Middle frontal gyrus (tissue), 1 donor: ENCODE results near the gene P3H1.
"Not testable (repeated sequence)": the region's sequence is repeated elsewhere in the genome, so short reads cannot be mapped to it uniquely, and the experiment has no call there.

ENCODE experiments used
- DNase-seq: peaks from one replicate; pipeline ENCODE4 v3.0.0-alpha.2; 2015; ENCODE audit warnings: low spot score; ENCODE audit errors: extremely low spot score

The P3H1 gene

GRCh38 chr1:42769811-42770210 lies 3.0 kb upstream of the P3H1 start:
- no peak for DNase-seq

GRCh38 chr1:42768172-42768571 lies 1.3 kb upstream of the P3H1 start:
- DNase-seq, result no peak

- DNase-seq, result no peak
Measured at GRCh38 chr1:42767510-42768000, 727 bp upstream of the P3H1 start.

DNA sequence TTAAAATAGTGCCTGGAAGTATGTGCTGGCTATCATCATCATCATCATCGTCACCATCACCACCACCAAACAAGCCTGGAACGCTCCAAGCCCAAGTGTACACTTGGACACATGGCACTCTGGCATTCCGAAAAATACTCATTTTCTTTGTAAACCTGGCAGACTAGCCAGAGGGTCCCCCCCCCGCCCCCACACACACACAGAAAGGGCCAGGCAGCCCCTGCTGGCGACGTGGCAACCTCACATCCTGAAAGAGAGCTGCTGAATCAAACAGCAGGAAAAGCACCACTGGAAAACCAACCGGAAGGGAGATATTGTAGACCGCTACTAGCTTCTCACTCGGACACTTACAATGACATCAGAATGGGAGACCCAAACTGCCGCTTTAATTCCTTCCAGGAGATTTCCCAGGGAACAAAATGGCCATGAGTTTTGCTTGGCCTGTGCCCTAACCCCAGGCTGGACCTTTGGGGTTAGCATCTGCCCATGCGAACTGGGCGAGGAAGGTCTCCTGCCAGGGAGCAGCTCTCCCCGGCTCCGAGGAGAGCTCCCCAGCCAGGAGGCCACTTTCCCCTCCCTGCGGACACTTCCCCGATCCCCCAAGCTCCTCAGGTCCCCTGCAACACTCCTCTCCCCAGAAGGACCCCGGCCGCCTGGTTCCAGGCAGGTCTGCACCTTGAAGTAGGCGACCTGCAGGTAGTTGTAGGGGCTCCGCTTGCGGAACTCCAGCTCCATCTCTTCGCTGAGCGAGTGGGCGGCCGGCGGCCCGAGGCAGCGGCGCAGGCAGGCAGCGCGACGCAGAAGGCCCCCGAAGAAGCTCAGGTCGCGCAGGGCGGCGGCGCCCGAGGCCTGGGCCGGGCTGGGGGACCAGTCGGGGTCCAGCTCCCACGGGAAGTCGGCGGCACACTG lies 742 bp downstream of the P3H1 start:
- DNase-seq, result no peak

DNA sequence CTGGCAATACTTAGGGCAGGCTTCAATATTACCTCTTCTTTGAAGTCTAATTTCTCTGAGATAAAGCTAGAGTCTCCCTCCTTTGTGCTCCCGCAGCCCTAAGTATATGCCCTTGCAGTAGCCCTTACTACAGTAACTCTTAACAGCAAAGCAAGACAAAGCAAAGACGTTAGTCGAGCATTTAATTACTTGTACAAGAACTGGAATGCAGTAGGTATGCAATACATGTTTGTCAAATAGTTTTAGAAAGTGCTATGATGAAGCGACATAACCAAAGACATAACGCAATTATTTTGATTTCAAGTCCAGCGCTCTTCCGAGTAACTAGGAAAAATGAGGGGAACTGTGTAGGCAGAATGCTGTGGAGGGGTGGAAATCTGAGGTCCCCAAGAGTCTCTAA lies 1.6 kb downstream of the P3H1 start:
- DNase-seq, result no peak

DNA sequence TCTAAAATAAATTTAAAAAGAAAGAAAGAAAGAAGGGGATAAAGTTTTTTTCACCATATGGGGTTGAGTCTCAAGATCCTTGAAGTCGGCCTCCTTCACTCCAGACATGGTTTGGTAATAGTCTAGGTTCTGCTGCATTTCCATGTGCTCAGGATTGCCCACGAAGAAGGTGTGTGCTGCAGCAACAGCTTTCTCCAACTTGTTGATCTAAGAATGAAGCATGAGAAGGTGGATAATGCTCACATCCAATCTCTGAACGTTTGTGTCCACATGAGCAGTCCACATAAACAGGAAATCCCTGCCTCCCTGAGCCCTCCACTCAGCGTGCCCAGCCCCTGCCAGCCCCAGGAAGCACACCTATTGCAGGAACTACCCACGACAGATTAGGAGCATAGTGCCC lies 4.6 kb downstream of the P3H1 start:
- DNase-seq, result no peak

- DNase-seq, result no peak
Measured at GRCh38 chr1:42761567-42761966, 5.3 kb downstream of the P3H1 start.

- no peak for DNase-seq
Measured at GRCh38 chr1:42759114-42759513, 7.7 kb downstream of the P3H1 start.

- DNase-seq, result no peak
Measured at GRCh38 chr1:42758641-42759040, 8.2 kb downstream of the P3H1 start.

- DNase-seq, result no peak
Measured at GRCh38 chr1:42757892-42758275, 8.9 kb downstream of the P3H1 start.

DNA sequence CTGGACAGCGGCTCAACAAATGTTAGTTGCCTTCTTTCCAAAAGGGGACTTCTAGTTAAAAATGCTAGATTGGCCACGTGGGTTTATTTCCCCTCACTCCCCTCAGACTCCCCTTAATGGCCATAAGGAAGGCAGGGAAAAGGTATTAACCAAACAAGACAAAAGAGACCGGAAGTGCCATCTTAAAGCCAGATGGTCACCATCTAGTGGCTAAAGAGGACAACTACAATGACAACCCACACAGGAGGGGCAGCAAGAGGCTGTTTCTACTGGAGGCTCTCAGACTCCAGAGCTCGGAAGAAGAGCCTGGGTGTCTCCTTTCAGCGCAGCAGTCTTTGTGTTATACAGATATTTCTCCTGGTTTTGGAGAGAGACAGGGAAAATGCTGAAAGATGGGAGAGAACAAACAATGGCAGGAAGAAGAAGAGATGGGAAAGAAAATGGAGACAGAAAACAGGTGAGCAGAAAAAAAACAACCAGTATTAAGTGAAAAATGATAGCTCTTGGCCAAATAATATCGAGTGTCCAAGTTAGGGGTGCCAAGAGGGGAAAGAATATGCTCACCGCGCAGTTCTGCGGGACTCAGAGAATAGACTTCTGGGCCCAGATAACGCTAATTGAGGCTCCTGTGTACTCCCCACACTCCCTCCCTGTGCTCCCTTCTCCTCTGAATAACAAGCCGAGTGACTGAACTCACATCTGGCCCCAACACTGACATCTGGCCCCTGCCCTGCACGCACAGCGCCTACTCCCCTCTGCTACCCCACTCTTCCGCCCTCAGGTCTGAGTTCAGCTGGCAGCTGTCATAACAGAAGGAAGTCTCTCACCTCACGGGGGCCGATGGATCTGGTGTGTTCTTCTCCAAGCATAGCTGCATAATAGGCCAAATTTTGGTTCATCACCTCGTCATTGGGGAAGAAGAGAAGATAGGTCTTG lies 9.6 kb downstream of the P3H1 start:
- DNase-seq, result no peak

- DNase-seq, result no peak
Measured at GRCh38 chr1:42753070-42753469, 13.8 kb downstream of the P3H1 start.

DNA sequence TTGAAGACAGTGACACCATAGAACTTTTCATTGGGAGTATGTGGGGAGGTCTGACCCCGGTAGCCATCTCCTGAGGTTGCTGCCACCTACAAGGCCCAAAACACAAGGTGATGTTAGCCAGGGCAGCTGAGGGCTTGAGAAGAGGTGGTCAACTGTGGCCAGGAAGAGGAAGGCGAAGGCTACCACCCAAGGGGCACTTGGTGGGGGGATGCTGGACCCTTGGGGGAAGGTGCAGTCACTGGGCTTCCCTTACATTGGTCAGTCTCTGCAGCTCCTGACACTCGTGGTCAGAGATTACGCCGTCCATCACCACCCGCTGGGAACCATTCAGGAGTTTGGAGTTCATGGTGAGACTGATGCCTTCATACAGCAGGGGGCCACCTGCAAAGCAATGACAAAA lies 14.5 kb downstream of the P3H1 start:
- DNase-seq, result no peak

DNA sequence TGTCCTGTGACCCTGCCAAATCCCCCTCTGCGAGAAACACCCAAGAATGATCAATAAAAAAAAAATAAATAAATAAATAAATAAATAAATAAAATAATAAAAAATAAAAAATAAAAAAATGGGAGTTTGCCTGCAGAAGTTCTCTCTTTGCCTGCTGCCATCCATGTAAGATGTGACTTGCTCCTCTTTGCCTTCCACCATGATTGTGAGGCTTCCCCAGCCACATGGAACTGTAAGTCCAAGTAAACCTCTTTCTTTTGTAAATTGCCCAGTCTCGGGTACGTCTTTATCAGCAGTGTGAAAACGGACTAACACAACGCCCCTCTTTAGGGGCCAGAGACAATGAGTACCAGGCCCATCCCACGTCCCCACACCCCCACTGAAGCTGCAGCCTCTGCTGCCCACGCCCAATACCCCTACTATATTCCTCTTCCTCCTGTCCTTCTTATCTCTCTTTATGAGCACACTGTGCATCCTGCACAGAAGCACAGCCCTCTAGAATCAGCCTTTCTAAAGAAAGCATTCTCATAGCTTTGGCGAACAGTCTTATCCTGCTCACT lies 15.2 kb downstream of the P3H1 start:
- DNase-seq, result not testable (repeated sequence)

GRCh38 chr1:42750041-42750440 lies 16.8 kb downstream of the P3H1 start:
- DNase-seq, result no peak

GRCh38 chr1:42748461-42749410 lies 18.1 kb downstream of the P3H1 start:
- no peak for DNase-seq

- DNase-seq, result no peak
Measured at GRCh38 chr1:42748021-42748420, 18.8 kb downstream of the P3H1 start.

DNA sequence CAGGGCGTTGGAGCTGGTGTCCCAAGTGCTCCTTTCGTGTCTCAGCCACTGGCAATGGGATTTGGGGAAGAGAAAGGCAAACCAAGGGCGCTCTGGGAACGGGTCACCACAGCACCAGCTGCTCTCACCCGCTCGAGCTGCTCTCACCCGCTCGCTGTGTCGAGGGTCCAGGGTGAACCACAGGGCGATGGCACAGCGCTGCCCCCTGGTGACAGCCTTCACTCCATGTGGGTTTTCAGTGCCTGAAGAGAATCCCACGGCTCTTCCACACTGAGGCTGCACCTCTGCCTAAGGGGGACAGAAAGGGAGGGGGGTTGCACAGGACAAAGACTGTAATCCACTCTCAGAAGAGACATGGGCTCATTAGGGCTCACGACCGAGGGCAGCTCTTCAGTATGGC lies 19.7 kb downstream of the P3H1 start:
- no peak for DNase-seq

GRCh38 chr1:42746436-42747105 lies 20.3 kb downstream of the P3H1 start:
- DNase-seq, result no peak

GRCh38 chr1:42745851-42746250 lies 21.0 kb downstream of the P3H1 start:
- no peak for DNase-seq
